GM21360 (cell line): ENCODE data around the gene OPTC.
"Not testable (repeated sequence)": the region's sequence is repeated elsewhere in the genome, so short reads cannot be mapped to it uniquely, and the experiment has no call there.

Source experiments
- ATAC-seq: cut with Tn5 transposase; IDR thresholded peaks from one replicate; pipeline ENCODE4 v1.9.1; 2021; ENCODE audit warnings: mild to moderate bottlenecking, moderate library complexity; ENCODE audit not compliant: unreplicated experiment

Gene OPTC

GRCh38 chr1:203493901-203494300 is at the start of gene OPTC:
Gene OPTC (plus strand): TSS chr1:203494153. CDS start chr1:203496006, 1,853 bp downstream.
- no peak for ATAC-seq

- ATAC-seq = no peak
Observed at GRCh38 chr1:203444171-203444576, 49.8 kb upstream of the OPTC start.

GRCh38 chr1:203447151-203447550 is 46.8 kb upstream of the OPTC start:
- no peak for ATAC-seq

GRCh38 chr1:203447598-203447997 is 46.4 kb upstream of the OPTC start:
- ATAC-seq = not testable (repeated sequence)

GRCh38 chr1:203448521-203449061 is 45.4 kb upstream of the OPTC start:
- ATAC-seq = no peak

GRCh38 chr1:203450001-203450400 is 44.0 kb upstream of the OPTC start:
- ATAC-seq = no peak

GRCh38 chr1:203450479-203451149 is 43.3 kb upstream of the OPTC start:
- no peak for ATAC-seq

- ATAC-seq = no peak
Observed at GRCh38 chr1:203451836-203452784, 41.8 kb upstream of the OPTC start.

GRCh38 chr1:203453016-203453415 is 40.9 kb upstream of the OPTC start:
- ATAC-seq = no peak

GRCh38 chr1:203453616-203454015 is 40.3 kb upstream of the OPTC start:
- no peak for ATAC-seq

- no peak for ATAC-seq
Observed at GRCh38 chr1:203454986-203455471, 38.9 kb upstream of the OPTC start.

- no peak for ATAC-seq
Observed at GRCh38 chr1:203455706-203456105, 38.2 kb upstream of the OPTC start.

GRCh38 chr1:203456577-203456976 is 37.4 kb upstream of the OPTC start:
- ATAC-seq = no peak

GRCh38 chr1:203458078-203458477 is 35.9 kb upstream of the OPTC start:
- ATAC-seq = no peak

GRCh38 chr1:203459671-203460201 is 34.2 kb upstream of the OPTC start:
- ATAC-seq = no peak

- no peak for ATAC-seq
Observed at GRCh38 chr1:203461717-203462116, 32.2 kb upstream of the OPTC start.

- no peak for ATAC-seq
Observed at GRCh38 chr1:203462143-203462542, 31.8 kb upstream of the OPTC start.

GRCh38 chr1:203462878-203463277 is 31.1 kb upstream of the OPTC start:
- no peak for ATAC-seq

GRCh38 chr1:203463469-203464062 is 30.4 kb upstream of the OPTC start:
- ATAC-seq = no peak

- no peak for ATAC-seq
Observed at GRCh38 chr1:203464226-203464625, 29.7 kb upstream of the OPTC start.

- ATAC-seq = no peak
Observed at GRCh38 chr1:203464743-203465142, 29.2 kb upstream of the OPTC start.
